ENCODE results near the gene HNRNPA3. TPM values are rescaled to one million over a fixed set of nuclear protein-coding genes. Genes with fewer than 3 reads are reported as not detected.

Gene HNRNPA3
- total and polyA plus RNA-seq, 2 of the 13 experiments (the other 11 are each of a cell fraction or from before 2014, with no cell fraction given) = 73.3 to 97.7 TPM

GRCh38 chr2:177264693-177265587 lies 52.3 kb downstream of the HNRNPA3 start, which contains the start of gene NFE2L2 (continued):
- TF ChIP-seq AKNA (CRISPR knock-in tag; IDR thresholded peaks at IDR 0.05; ENCODE audit: borderline replicate concordance) (peak; percentile 87; the same call in 1 of the 2 replicates), ZKSCAN5 (CRISPR knock-in tag; IDR thresholded peaks at IDR 0.05) (no peak), ZNF562 (CRISPR knock-in tag; IDR thresholded peaks at IDR 0.05; ENCODE audit: borderline replicate concordance) (no peak), NR3C1 (CRISPR knock-in tag; IDR thresholded peaks at IDR 0.05) (no peak), ZNF430 (CRISPR knock-in tag; IDR thresholded peaks at IDR 0.05) (peak; percentile 97), ZFP1 (CRISPR knock-in tag; IDR thresholded peaks at IDR 0.05) (peak; percentile 69), FOXM1 (CRISPR knock-in tag; IDR thresholded peaks at IDR 0.05) (0 out of 2 replicates have a peak, but pooled peaks have one; percentile 39), DNMT1 (CRISPR knock-in tag; IDR thresholded peaks at IDR 0.05) (no peak), RBM39 (IDR thresholded peaks at IDR 0.05; ENCODE audit: low read depth, low read length, poor library complexity, severe bottlenecking) (peak; percentile 84), KLF11 (CRISPR knock-in tag; IDR thresholded peaks at IDR 0.05) (peak; percentile 23; the same call in 1 of the 2 replicates), ZNF569 (CRISPR knock-in tag; IDR thresholded peaks at IDR 0.05; ENCODE audit: borderline replicate concordance) (peak; percentile 81; the same call in 1 of the 2 replicates), GABPA (IDR thresholded peaks at IDR 0.05; ENCODE audit: low read depth, low read length) (no peak), GABPA (CRISPR knock-in tag; IDR thresholded peaks at IDR 0.05; ENCODE audit: low read depth) (peak; percentile 57), ZNF431 (CRISPR knock-in tag; IDR thresholded peaks at IDR 0.05; ENCODE audit: borderline replicate concordance, low read depth) (peak; percentile 73; the same call in 1 of the 2 replicates), PHF20 (CRISPR knock-in tag; IDR thresholded peaks at IDR 0.05) (0 out of 2 replicates have a peak, but pooled peaks have one; percentile 35)
- TF ChIP-seq, protein P1, sequence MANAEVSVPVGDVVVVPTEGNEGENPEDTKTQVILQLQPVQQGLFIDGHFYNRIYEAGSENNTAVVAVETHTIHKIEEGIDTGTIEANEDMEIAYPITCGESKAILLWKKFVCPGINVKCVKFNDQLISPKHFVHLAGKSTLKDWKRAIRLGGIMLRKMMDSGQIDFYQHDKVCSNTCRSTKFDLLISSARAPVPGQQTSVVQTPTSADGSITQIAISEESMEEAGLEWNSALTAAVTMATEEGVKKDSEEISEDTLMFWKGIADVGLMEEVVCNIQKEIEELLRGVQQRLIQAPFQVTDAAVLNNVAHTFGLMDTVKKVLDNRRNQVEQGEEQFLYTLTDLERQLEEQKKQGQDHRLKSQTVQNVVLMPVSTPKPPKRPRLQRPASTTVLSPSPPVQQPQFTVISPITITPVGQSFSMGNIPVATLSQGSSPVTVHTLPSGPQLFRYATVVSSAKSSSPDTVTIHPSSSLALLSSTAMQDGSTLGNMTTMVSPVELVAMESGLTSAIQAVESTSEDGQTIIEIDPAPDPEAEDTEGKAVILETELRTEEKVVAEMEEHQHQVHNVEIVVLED (CRISPR knock-in tag; IDR thresholded peaks at IDR 0.05; ENCODE audit: borderline replicate concordance) = peak; percentile 82
- TF ChIP-seq, protein P2, sequence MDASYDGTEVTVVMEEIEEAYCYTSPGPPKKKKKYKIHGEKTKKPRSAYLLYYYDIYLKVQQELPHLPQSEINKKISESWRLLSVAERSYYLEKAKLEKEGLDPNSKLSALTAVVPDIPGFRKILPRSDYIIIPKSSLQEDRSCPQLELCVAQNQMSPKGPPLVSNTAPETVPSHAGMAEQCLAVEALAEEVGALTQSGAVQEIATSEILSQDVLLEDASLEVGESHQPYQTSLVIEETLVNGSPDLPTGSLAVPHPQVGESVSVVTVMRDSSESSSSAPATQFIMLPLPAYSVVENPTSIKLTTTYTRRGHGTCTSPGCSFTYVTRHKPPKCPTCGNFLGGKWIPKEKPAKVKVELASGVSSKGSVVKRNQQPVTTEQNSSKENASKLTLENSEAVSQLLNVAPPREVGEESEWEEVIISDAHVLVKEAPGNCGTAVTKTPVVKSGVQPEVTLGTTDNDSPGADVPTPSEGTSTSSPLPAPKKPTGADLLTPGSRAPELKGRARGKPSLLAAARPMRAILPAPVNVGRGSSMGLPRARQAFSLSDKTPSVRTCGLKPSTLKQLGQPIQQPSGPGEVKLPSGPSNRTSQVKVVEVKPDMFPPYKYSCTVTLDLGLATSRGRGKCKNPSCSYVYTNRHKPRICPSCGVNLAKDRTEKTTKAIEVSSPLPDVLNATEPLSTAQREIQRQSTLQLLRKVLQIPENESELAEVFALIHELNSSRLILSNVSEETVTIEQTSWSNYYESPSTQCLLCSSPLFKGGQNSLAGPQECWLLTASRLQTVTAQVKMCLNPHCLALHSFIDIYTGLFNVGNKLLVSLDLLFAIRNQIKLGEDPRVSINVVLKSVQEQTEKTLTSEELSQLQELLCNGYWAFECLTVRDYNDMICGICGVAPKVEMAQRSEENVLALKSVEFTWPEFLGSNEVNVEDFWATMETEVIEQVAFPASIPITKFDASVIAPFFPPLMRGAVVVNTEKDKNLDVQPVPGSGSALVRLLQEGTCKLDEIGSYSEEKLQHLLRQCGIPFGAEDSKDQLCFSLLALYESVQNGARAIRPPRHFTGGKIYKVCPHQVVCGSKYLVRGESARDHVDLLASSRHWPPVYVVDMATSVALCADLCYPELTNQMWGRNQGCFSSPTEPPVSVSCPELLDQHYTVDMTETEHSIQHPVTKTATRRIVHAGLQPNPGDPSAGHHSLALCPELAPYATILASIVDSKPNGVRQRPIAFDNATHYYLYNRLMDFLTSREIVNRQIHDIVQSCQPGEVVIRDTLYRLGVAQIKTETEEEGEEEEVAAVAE (CRISPR knock-in tag; IDR thresholded peaks at IDR 0.05; ENCODE audit: borderline replicate concordance) = peak; percentile 23; the same call in 1 of the 2 replicates

Measured in HepG2 (cell line).